GM12892 (cell line): Measurements from ENCODE around the gene ILK.

Experiments used
- DNase-seq: peaks from one replicate; pipeline ENCODE4 v3.0.0; 2011; ENCODE audit not compliant: insufficient read length
- FAIRE-seq: peaks from 2 replicates; lab custom pipeline; 2011; peaks lifted over from hg19 to GRCh38; lab: Jason Lieb, UNC
- POLR2A ChIP-seq: IDR thresholded peaks from 2 replicates; pipeline ENCODE4 v1.6.1; 2011; ENCODE audit warnings: low read depth, low read length, control low read depth
- POLR2AphosphoS5 ChIP-seq: IDR thresholded peaks from 2 replicates; pipeline ENCODE4 v1.6.1; 2011; ENCODE audit warnings: low read depth, low read length, control low read depth
- TAF1 ChIP-seq: IDR thresholded peaks from 2 replicates; pipeline ENCODE4 v1.6.1; 2011; ENCODE audit warnings: low read depth, mild to moderate bottlenecking, control low read depth, low read length, borderline replicate concordance

The ILK gene

GRCh38 chr11:6599449-6599848 is 4.1 kb upstream of the ILK start:
- TF ChIP-seq TAF1 (no peak), POLR2AphosphoS5 (no peak), POLR2A (no peak)
- FAIRE-seq (no peak), DNase-seq (no peak)

- FAIRE-seq (no peak), DNase-seq (no peak)
- no peak for TF ChIP-seq TAF1
Observed at GRCh38 chr11:6599881-6600390, 3.6 kb upstream of the ILK start.

- DNase-seq: no peak
- no peak for FAIRE-seq
- TF ChIP-seq POLR2A: no peak
- TF ChIP-seq TAF1: no peak
- TF ChIP-seq POLR2AphosphoS5: no peak
Observed at GRCh38 chr11:6601041-6601461, 2.5 kb upstream of the ILK start.

GRCh38 chr11:6602096-6602940 is 1.3 kb upstream of the ILK start:
- FAIRE-seq (no peak), DNase-seq (no peak)
- TF ChIP-seq POLR2AphosphoS5 (no peak), POLR2A (no peak), TAF1 (no peak)

- TF ChIP-seq TAF1: 0 out of 2 replicates have a peak, but pooled peaks have one; percentile 46
- TF ChIP-seq POLR2AphosphoS5: no peak; the same call in 1 of the 2 replicates
- TF ChIP-seq POLR2A: 0 out of 2 replicates have a peak, but pooled peaks have one; percentile 51
- FAIRE-seq (peak; percentile 91), DNase-seq (no peak)
Observed at GRCh38 chr11:6604081-6604626, 580 bp downstream of the ILK start.

GRCh38 chr11:6604790-6605189 is 1.2 kb downstream of the ILK start:
- FAIRE-seq: peak; percentile 21
- TF ChIP-seq TAF1 (no peak), POLR2A (no peak), POLR2AphosphoS5 (no peak)
- no peak for DNase-seq

GRCh38 chr11:6606471-6607189 is 3.1 kb downstream of the ILK start:
- no peak; the same call in 1 of the 2 replicates for TF ChIP-seq POLR2AphosphoS5
- no peak for TF ChIP-seq TAF1
- peak; percentile 34 for TF ChIP-seq POLR2A
- FAIRE-seq: peak; percentile 91
- DNase-seq: no peak

- no peak; the same call in 1 of the 2 replicates for TF ChIP-seq POLR2AphosphoS5
- TF ChIP-seq POLR2A: no peak
- TF ChIP-seq TAF1: no peak
- FAIRE-seq (peak; percentile 14), DNase-seq (no peak)
Observed at GRCh38 chr11:6607190-6607795, 3.7 kb downstream of the ILK start.

GRCh38 chr11:6608011-6608410 is 4.4 kb downstream of the ILK start:
- DNase-seq: no peak
- no peak for FAIRE-seq
- TF ChIP-seq POLR2A: no peak
- no peak for TF ChIP-seq POLR2AphosphoS5
- no peak for TF ChIP-seq TAF1

GRCh38 chr11:6608726-6609501 is 5.3 kb downstream of the ILK start:
- DNase-seq (no peak), FAIRE-seq (no peak)
- TF ChIP-seq POLR2A: peak; percentile 22; the same call in 1 of the 2 replicates
- no peak for TF ChIP-seq TAF1
- peak; percentile 7; the same call in 1 of the 2 replicates for TF ChIP-seq POLR2AphosphoS5
